Upper lobe of right lung (tissue), 1 donor: ENCODE data around the gene APAF1. TPM values are rescaled to one million over a fixed set of nuclear protein-coding genes. Genes with fewer than 3 reads are reported as not detected.
A peak's percentile ranks its signal among the peaks of the same experiment; 100 is the strongest.

Experiments used
- ATAC-seq: fragments of 200-7000 bp; cut with Tn5 transposase; one replicate; pipeline ENCODE4 v1.9.1; 2020; ENCODE audit warnings: mild to moderate bottlenecking, moderate library complexity
- DNase-seq: peaks from one replicate; pipeline ENCODE4 v3.0.0-alpha.2; 2020
- H3K27ac ChIP-seq: fragments of 200-600 bp; one replicate; pipeline ENCODE4 v1.8.0; 2022
- H3K27me3 ChIP-seq: fragments of 200-600 bp; one replicate; pipeline ENCODE4 v1.8.0; 2022; ENCODE audit warnings: mild to moderate bottlenecking
- H3K36me3 ChIP-seq: fragments of 200-600 bp; one replicate; pipeline ENCODE4 v1.8.0; 2022
- H3K4me1 ChIP-seq: fragments of 200-600 bp; one replicate; pipeline ENCODE4 v1.8.0; 2022
- H3K4me3 ChIP-seq: fragments of 200-600 bp; one replicate; pipeline ENCODE4 v1.8.0; 2022; ENCODE audit warnings: mild to moderate bottlenecking
- H3K9me3 ChIP-seq: fragments of 200-600 bp; one replicate; pipeline ENCODE4 v1.8.0; 2022
- CTCF ChIP-seq: fragments of 200-600 bp; IDR thresholded peaks from one replicate; pipeline ENCODE4 v1.8.0; 2022; ENCODE audit warnings: antibody characterized with exemption
- intact Hi-C: fragments of 100-400 bp; cut with DNase I; formaldehyde crosslinking; loops from one replicate; pipeline ENCODE4 v1.11.0; 2022
- total RNA-seq: library from RNA; stranded (reverse); fragmentation: NEBNext Ultra II Directional; extraction: Animal tissue kit (Norgen Biotek cat#: 25700); gene quantifications from one replicate; pipeline ENCODE4 v1.2.1, GENCODE V29; 2021
- donor health status: DM: no; HTN: yes; CAD: no; lungs with severe emphysema.

Gene APAF1
- total RNA-seq, 1 donor from 2014 or later: 23.4 TPM

- Histone ChIP-seq H3K4me1 (no peaks in the 10 kb centered on the region), H3K9me3 (no peaks in the 10 kb centered on the region), H3K27ac (no peak overlapping the region), H3K4me3 (no peak overlapping the region), H3K27me3 (no peaks in the 10 kb centered on the region), H3K36me3 (peaks cover 78% of the 10 kb centered on the region)
- TF ChIP-seq CTCF: no peak
- DNase-seq (no peak), ATAC-seq (no peak)
- intact Hi-C loops: no loop called here
Observed at GRCh38 chr12:98674841-98675240, 29.8 kb downstream of the APAF1 start.

DNA sequence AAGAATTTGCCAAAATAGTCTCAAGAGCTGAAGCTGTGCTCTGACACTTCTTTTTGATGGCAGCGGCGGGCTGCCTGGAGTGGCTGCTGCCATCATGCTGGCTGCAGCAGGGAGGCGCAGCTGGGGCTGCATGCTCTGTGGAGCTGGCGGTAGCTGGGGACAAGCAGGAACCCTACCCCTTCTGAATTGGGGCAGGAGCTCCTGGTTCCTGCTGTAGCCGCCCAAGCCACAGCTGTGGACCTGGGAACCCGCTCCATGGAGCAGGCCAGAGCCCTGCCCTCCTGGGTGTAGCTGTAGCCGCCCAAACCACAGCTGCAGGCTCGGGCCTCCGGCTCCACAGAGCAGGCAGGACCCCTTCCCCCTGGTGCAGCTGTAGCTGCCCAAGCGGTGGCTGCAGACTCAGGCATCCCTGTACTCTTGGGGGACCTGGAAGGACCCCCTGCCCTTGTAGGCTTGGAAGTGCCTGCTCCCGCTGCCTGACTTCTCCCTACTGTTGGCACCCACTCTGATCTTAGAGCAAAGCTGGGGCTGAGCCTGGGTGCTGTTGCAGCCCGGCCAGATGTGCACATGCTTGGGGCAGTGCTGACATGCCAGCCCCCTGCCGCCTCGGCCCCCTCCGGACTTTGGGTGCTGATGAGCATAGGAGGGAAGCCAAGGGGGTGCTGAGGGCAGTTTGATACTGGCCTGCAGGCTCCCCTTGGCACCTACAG is 33.3 kb downstream of the APAF1 start:
- H3K36me3 ChIP-seq: peaks cover 87% of the 10 kb centered on the region
- no peak for TF ChIP-seq CTCF
- H3K4me1 ChIP-seq: no peaks in the 10 kb centered on the region
- H3K27me3 ChIP-seq: no peaks in the 10 kb centered on the region
- no peak overlapping the region for H3K4me3 ChIP-seq
- intact Hi-C loops: no loop called here
- ATAC-seq (peak; percentile 13), DNase-seq (no peak)
- H3K27ac ChIP-seq: no peak overlapping the region
- H3K9me3 ChIP-seq: no peaks in the 10 kb centered on the region

GRCh38 chr12:98678946-98679610 is 34.0 kb downstream of the APAF1 start:
- TF ChIP-seq CTCF: no peak
- H3K27me3 ChIP-seq: no peaks in the 10 kb centered on the region
- no peak overlapping the region for H3K4me3 ChIP-seq
- H3K4me1 ChIP-seq: no peaks in the 10 kb centered on the region
- intact Hi-C loops: no loop called here
- H3K27ac ChIP-seq: no peak overlapping the region
- DNase-seq (no peak), ATAC-seq (no peak)
- no peaks in the 10 kb centered on the region for H3K9me3 ChIP-seq
- H3K36me3 ChIP-seq: peaks cover 89% of the 10 kb centered on the region

DNA sequence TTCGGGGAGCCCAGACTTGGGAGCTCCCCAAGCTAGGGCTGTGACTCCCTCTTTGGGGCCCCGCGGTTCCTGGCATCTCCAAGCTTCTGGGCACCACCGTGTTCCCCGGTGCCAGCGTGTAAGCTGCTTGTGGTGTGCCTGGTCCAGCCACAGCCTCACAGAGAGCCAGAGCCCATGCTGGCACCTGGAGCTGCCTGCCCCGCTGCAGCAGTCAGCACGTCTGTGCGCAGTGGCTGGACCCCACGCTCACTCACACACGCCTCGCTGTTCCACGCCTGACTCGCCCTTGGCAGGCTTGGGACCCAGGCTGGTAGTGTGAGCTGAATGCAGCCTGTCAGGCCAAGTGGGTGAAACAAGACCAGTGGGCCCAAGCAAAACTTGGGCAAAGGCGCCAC is 34.5 kb downstream of the APAF1 start:
- Histone ChIP-seq H3K36me3 (peaks cover 92% of the 10 kb centered on the region), H3K27me3 (no peaks in the 10 kb centered on the region), H3K4me3 (no peak overlapping the region), H3K27ac (no peak overlapping the region), H3K4me1 (no peaks in the 10 kb centered on the region), H3K9me3 (no peaks in the 10 kb centered on the region)
- intact Hi-C loops: no loop called here
- ATAC-seq: no peak
- no peak for TF ChIP-seq CTCF
- DNase-seq: no peak

DNA sequence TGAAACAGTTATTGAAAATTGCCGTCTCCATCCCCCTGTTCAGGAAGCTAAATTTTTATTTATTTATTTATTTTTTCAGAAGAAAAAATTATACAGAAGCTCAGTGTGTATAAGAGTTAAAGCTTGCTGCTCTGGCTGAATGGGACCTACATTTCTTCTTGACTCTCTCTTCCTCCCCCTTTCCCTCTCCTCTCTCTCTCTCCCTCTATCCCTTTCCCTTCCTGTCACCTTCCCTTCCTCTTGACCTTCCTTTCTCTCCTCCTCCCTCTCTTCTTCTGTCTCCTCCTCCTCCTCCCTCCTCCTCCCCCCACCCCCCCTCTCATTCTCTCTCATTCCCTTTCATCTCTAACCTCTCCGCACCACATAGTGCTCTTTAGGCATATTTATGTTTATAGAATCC is 39.1 kb downstream of the APAF1 start:
- ATAC-seq: no peak
- no peaks in the 10 kb centered on the region for H3K27me3 ChIP-seq
- no peaks in the 10 kb centered on the region for H3K4me1 ChIP-seq
- H3K36me3 ChIP-seq: peaks cover 97% of the 10 kb centered on the region
- TF ChIP-seq CTCF: no peak
- no peak overlapping the region for H3K4me3 ChIP-seq
- intact Hi-C loops: no loop called here
- no peaks in the 10 kb centered on the region for H3K9me3 ChIP-seq
- no peak for DNase-seq
- H3K27ac ChIP-seq: no peak overlapping the region
